GM23248 (cell line): ENCODE results near the gene CCDC17.

ENCODE experiments used
- EZH2 ChIP-seq: fragments of 200-600 bp; sonication (generic); IDR thresholded peaks from 2 replicates; pipeline ENCODE4 v1.6.1; 2018; ENCODE audit warnings: antibody characterized with exemption, mild to moderate bottlenecking; ENCODE audit not compliant: insufficient read depth, poor library complexity, severe bottlenecking
- EZH2phosphoT487 ChIP-seq: fragments of 200-600 bp; sonication (generic); IDR thresholded peaks from 2 replicates; pipeline ENCODE4 v1.6.1; 2018; ENCODE audit warnings: antibody characterized with exemption, moderate library complexity, mild to moderate bottlenecking, low read depth; ENCODE audit not compliant: insufficient read depth

DNA sequence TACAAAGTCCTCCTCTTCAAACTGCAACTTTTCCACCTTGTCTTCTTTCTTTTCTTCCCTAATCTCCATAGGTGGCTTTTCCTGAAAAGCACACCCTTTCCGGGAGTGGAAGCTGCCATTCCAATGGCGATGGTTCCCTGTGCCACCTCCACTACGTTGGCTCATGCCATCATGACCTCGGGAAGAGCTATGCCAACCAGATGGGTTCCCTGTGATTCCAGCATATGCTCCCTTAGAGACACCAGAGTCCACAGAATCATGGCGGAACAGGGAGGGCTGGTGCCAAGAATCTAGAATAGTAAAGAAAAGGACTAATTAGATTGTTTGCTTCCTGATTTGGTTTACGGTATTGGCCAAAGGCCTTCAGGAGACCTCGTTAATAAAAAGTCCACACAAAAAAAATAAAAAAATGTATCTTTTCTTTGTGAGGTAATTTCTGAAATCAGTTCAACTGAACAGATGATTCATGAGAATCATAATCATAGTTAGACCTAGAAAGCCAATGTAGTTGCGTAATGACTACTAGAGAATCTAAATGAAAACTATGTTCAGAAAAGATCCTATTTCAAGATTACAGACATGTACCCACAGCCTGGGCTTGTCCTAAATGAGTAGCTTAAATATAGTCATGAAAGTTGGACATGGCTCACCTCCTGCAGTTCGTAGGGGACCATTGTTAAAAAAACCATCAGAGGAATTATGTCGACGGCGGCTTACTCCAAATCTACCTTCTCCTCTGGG lies 30.9 kb upstream of the CCDC17 start:
- no peak for TF ChIP-seq EZH2phosphoT487
- no peak for TF ChIP-seq EZH2
